SK-N-SH treated with all-trans-retinoic acid at 6 μM for 48 hours (cell line): ENCODE data around the gene SLC30A5.

Experiments used
- ATAC-seq: fragments of 200-7000 bp; cut with Tn5 transposase; 3 replicates; pipeline ENCODE4 v1.9.1; 2020; ENCODE audit warnings: mild to moderate bottlenecking, moderate library complexity
- ARNTL ChIP-seq: fragments of 450-650 bp; formaldehyde crosslinking; IDR thresholded peaks from 2 replicates; pipeline ENCODE4 v1.5.0; 2020; ENCODE audit warnings: low read depth, mild to moderate bottlenecking, moderate library complexity, borderline replicate concordance
- CSDC2 ChIP-seq: fragments of 250-450 bp; sonication (Bioruptor Pico); IDR thresholded peaks from 2 replicates; pipeline ENCODE4 v1.5.0; 2020; ENCODE audit warnings: mild to moderate bottlenecking, moderate library complexity
- ESRRG ChIP-seq: fragments of 250-450 bp; sonication (Bioruptor Pico); IDR thresholded peaks from 2 replicates; pipeline ENCODE4 v1.6.1; 2021; ENCODE audit warnings: mild to moderate bottlenecking
- GLIS3 ChIP-seq: fragments of 250-450 bp; sonication (Bioruptor Pico); IDR thresholded peaks from 2 replicates; pipeline ENCODE4 v1.5.0; 2020; ENCODE audit warnings: mild to moderate bottlenecking, moderate library complexity
- ISL1 ChIP-seq: fragments of 250-450 bp; sonication (Bioruptor Pico); IDR thresholded peaks from 2 replicates; pipeline ENCODE4 v2.1.2; 2022; ENCODE audit warnings: mild to moderate bottlenecking, moderate library complexity
- OSR1 ChIP-seq: fragments of 250-450 bp; sonication (Bioruptor Pico); IDR thresholded peaks from 2 replicates; pipeline ENCODE4 v1.8.0; 2022; ENCODE audit warnings: moderate library complexity, mild to moderate bottlenecking, inconsistent platforms
- PPARA ChIP-seq: fragments of 250-450 bp; sonication (Bioruptor Pico); IDR thresholded peaks from 2 replicates; pipeline ENCODE4 v1.5.0; 2020; ENCODE audit warnings: mild to moderate bottlenecking, borderline replicate concordance
- RARB ChIP-seq: fragments of 250-450 bp; sonication (Bioruptor Pico); IDR thresholded peaks from 2 replicates; pipeline ENCODE4 v1.8.0; 2021; ENCODE audit warnings: mild to moderate bottlenecking, moderate library complexity
- SNAI2 ChIP-seq: fragments of 250-450 bp; sonication (Bioruptor Pico); IDR thresholded peaks from 2 replicates; pipeline ENCODE4 v1.5.0; 2020; ENCODE audit warnings: mild to moderate bottlenecking, moderate library complexity
- TCF4 ChIP-seq: fragments of 250-450 bp; sonication (Bioruptor Pico); IDR thresholded peaks from 2 replicates; pipeline ENCODE4 v1.8.0; 2021; ENCODE audit warnings: mild to moderate bottlenecking, moderate library complexity, borderline replicate concordance
- TOX ChIP-seq: fragments of 250-450 bp; sonication (Bioruptor Pico); IDR thresholded peaks from 2 replicates; pipeline ENCODE4 v1.8.0; 2021; ENCODE audit warnings: mild to moderate bottlenecking, moderate library complexity, borderline replicate concordance
- ZC3H10 ChIP-seq: fragments of 250-450 bp; sonication (Bioruptor Pico); IDR thresholded peaks from 2 replicates; pipeline ENCODE4 v1.5.1; 2021; ENCODE audit warnings: mild to moderate bottlenecking, moderate library complexity
- ZFP3 ChIP-seq: fragments of 250-450 bp; sonication (Bioruptor Pico); IDR thresholded peaks from 2 replicates; pipeline ENCODE4 v1.5.0; 2020; ENCODE audit warnings: mild to moderate bottlenecking, moderate library complexity
- ZFP30 ChIP-seq: fragments of 450-650 bp; formaldehyde crosslinking; IDR thresholded peaks from 2 replicates; pipeline ENCODE4 v1.5.0; 2022; ENCODE audit warnings: mild to moderate bottlenecking, moderate library complexity
- ZNF565 ChIP-seq: fragments of 450-650 bp; formaldehyde crosslinking; conservative IDR thresholded peaks from 2 replicates; pipeline ENCODE4 v1.5.0; 2020; ENCODE audit warnings: low read depth, mild to moderate bottlenecking, moderate library complexity
- ZNF70 ChIP-seq: fragments of 450-650 bp; formaldehyde crosslinking; IDR thresholded peaks from 2 replicates; pipeline ENCODE4 v1.5.0; 2020; ENCODE audit warnings: mild to moderate bottlenecking, moderate library complexity
- ZNF8 ChIP-seq: fragments of 450-650 bp; formaldehyde crosslinking; IDR thresholded peaks from 2 replicates; pipeline ENCODE4 v1.5.0; 2020; ENCODE audit warnings: mild to moderate bottlenecking, moderate library complexity
- TF ChIP-seq, protein P1 (sequence below): fragments of 250-450 bp; sonication (Bioruptor Pico); IDR thresholded peaks from 2 replicates; pipeline ENCODE4 v1.5.1; 2021; ENCODE audit warnings: mild to moderate bottlenecking, moderate library complexity
- TF ChIP-seq, protein P2 (sequence below): fragments of 250-450 bp; sonication (Bioruptor Pico); IDR thresholded peaks from 2 replicates; pipeline ENCODE4 v1.5.1; 2020; ENCODE audit warnings: low read depth, mild to moderate bottlenecking, moderate library complexity
- TF ChIP-seq, protein P3 (sequence below): fragments of 250-450 bp; sonication (Bioruptor Pico); IDR thresholded peaks from 2 replicates; pipeline ENCODE4 v1.5.0; 2020; ENCODE audit warnings: mild to moderate bottlenecking, moderate library complexity
- TF ChIP-seq, protein P4 (sequence below): fragments of 250-450 bp; sonication (Bioruptor Pico); IDR thresholded peaks from 2 replicates; pipeline ENCODE4 v1.8.0; 2021; ENCODE audit warnings: low read depth, mild to moderate bottlenecking, moderate library complexity, borderline replicate concordance
- TF ChIP-seq, protein P5 (sequence below): fragments of 250-450 bp; sonication (Bioruptor Pico); IDR thresholded peaks from 2 replicates; pipeline ENCODE4 v1.8.0; 2020; ENCODE audit warnings: mild to moderate bottlenecking, moderate library complexity, borderline replicate concordance

Gene SLC30A5

DNA sequence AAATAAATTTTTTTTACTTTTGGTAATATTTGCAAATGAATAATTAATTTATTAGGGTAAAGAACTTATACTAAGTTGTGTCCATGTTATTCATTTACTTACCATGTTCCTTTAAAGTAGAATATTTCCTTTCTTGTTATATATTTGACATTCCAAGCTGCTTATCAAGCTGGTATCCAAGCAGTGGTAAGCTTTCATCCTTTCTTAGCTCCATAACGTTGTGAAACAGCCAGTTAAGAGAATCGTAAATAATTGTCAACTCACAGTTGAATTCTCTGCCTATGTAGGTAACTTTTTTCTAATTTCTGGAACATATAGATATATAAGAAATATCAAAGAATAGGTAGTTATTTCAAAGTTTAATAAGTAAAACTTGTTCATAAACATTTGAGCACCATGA lies 36.4 kb downstream of the SLC30A5 start (continued):
- TF ChIP-seq, protein P1, sequence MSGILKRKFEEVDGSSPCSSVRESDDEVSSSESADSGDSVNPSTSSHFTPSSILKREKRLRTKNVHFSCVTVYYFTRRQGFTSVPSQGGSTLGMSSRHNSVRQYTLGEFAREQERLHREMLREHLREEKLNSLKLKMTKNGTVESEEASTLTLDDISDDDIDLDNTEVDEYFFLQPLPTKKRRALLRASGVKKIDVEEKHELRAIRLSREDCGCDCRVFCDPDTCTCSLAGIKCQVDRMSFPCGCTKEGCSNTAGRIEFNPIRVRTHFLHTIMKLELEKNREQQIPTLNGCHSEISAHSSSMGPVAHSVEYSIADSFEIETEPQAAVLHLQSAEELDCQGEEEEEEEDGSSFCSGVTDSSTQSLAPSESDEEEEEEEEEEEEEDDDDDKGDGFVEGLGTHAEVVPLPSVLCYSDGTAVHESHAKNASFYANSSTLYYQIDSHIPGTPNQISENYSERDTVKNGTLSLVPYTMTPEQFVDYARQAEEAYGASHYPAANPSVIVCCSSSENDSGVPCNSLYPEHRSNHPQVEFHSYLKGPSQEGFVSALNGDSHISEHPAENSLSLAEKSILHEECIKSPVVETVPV (CRISPR knock-in tag), result no peak
- TF ChIP-seq ZNF70 (CRISPR knock-in tag), result no peak
- TF ChIP-seq, protein P2, sequence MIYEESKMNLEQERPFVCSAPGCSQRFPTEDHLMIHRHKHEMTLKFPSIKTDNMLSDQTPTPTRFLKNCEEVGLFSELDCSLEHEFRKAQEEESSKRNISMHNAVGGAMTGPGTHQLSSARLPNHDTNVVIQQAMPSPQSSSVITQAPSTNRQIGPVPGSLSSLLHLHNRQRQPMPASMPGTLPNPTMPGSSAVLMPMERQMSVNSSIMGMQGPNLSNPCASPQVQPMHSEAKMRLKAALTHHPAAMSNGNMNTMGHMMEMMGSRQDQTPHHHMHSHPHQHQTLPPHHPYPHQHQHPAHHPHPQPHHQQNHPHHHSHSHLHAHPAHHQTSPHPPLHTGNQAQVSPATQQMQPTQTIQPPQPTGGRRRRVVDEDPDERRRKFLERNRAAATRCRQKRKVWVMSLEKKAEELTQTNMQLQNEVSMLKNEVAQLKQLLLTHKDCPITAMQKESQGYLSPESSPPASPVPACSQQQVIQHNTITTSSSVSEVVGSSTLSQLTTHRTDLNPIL (CRISPR knock-in tag), result no peak

DNA sequence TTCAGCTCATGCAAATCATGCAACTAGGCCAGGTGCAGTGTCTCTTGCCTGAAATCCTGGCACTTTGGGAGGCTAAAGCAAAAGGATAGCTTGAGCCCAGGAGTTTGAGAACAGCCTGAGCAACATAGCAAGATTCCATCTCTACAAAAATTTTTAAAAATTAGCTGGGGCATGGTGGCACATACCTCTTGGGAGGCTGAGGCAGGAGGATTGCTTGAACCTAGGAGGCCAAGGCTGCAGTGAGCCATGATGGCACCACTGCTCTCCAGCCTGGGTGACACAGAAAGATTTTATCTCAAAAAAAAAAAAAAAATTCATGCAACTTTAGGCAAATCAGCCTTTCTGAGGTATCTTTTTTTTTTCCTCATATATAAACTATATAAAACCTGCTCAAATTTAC lies 37.5 kb downstream of the SLC30A5 start:
- TF ChIP-seq ZFP3 (CRISPR knock-in tag) (no peak), ISL1 (CRISPR knock-in tag) (no peak), ESRRG (CRISPR knock-in tag) (no peak), ZC3H10 (CRISPR knock-in tag) (no peak), OSR1 (CRISPR knock-in tag) (no peak), PPARA (CRISPR knock-in tag) (no peak), GLIS3 (CRISPR knock-in tag) (no peak), ZFP30 (CRISPR knock-in tag) (no peak), TCF4 (no peak), ARNTL (CRISPR knock-in tag) (no peak), ZNF565 (CRISPR knock-in tag) (no peak), SNAI2 (CRISPR knock-in tag) (no peak), ZNF8 (CRISPR knock-in tag) (no peak), RARB (no peak)
- TF ChIP-seq, protein P3, sequence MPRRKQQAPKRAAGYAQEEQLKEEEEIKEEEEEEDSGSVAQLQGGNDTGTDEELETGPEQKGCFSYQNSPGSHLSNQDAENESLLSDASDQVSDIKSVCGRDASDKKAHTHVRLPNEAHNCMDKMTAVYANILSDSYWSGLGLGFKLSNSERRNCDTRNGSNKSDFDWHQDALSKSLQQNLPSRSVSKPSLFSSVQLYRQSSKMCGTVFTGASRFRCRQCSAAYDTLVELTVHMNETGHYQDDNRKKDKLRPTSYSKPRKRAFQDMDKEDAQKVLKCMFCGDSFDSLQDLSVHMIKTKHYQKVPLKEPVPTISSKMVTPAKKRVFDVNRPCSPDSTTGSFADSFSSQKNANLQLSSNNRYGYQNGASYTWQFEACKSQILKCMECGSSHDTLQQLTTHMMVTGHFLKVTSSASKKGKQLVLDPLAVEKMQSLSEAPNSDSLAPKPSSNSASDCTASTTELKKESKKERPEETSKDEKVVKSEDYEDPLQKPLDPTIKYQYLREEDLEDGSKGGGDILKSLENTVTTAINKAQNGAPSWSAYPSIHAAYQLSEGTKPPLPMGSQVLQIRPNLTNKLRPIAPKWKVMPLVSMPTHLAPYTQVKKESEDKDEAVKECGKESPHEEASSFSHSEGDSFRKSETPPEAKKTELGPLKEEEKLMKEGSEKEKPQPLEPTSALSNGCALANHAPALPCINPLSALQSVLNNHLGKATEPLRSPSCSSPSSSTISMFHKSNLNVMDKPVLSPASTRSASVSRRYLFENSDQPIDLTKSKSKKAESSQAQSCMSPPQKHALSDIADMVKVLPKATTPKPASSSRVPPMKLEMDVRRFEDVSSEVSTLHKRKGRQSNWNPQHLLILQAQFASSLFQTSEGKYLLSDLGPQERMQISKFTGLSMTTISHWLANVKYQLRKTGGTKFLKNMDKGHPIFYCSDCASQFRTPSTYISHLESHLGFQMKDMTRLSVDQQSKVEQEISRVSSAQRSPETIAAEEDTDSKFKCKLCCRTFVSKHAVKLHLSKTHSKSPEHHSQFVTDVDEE (CRISPR knock-in tag), result no peak
- TF ChIP-seq, protein P2 (CRISPR knock-in tag), result no peak
- TF ChIP-seq, protein P4, sequence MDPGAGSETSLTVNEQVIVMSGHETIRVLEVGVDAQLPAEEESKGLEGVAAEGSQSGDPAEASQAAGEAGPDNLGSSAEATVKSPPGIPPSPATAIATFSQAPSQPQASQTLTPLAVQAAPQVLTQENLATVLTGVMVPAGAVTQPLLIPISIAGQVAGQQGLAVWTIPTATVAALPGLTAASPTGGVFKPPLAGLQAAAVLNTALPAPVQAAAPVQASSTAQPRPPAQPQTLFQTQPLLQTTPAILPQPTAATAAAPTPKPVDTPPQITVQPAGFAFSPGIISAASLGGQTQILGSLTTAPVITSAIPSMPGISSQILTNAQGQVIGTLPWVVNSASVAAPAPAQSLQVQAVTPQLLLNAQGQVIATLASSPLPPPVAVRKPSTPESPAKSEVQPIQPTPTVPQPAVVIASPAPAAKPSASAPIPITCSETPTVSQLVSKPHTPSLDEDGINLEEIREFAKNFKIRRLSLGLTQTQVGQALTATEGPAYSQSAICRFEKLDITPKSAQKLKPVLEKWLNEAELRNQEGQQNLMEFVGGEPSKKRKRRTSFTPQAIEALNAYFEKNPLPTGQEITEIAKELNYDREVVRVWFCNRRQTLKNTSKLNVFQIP (CRISPR knock-in tag), result no peak
- TF ChIP-seq, protein P1 (CRISPR knock-in tag), result no peak
- no peak for ATAC-seq

DNA sequence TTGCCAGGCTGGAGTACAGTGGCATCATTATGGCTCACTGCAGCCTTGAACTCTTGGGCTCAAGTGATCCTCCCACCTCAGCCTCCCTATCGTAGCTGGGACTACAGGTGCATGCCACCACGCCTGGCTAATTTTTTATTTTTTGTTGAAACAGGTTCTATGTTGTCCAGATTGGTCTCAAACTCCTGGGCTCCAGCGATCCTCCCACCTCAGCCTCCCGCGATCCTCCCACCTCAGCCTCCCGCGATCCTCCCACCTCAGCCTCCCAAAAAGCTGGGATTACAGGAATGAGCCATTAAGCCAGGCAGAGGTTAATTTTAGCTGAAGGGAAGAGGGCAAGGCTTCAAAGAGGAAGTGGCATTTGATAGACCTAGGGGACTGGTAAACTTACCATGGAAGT lies 40.3 kb downstream of the SLC30A5 start:
- ATAC-seq, result no peak
- TF ChIP-seq, protein P4 (CRISPR knock-in tag), result no peak
- TF ChIP-seq ZNF565 (CRISPR knock-in tag), result no peak
- no peak for TF ChIP-seq TCF4
- no peak for TF ChIP-seq OSR1 (CRISPR knock-in tag)
- TF ChIP-seq TOX, result no peak
- no peak for TF ChIP-seq ZNF8 (CRISPR knock-in tag)
- TF ChIP-seq, protein P5, sequence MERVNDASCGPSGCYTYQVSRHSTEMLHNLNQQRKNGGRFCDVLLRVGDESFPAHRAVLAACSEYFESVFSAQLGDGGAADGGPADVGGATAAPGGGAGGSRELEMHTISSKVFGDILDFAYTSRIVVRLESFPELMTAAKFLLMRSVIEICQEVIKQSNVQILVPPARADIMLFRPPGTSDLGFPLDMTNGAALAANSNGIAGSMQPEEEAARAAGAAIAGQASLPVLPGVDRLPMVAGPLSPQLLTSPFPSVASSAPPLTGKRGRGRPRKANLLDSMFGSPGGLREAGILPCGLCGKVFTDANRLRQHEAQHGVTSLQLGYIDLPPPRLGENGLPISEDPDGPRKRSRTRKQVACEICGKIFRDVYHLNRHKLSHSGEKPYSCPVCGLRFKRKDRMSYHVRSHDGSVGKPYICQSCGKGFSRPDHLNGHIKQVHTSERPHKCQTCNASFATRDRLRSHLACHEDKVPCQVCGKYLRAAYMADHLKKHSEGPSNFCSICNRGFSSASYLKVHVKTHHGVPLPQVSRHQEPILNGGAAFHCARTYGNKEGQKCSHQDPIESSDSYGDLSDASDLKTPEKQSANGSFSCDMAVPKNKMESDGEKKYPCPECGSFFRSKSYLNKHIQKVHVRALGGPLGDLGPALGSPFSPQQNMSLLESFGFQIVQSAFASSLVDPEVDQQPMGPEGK (CRISPR knock-in tag), result no peak
- no peak for TF ChIP-seq CSDC2 (CRISPR knock-in tag)
- no peak for TF ChIP-seq ZFP3 (CRISPR knock-in tag)
